SK-N-SH treated with all-trans-retinoic acid at 6 μM for 48 hours (cell line): ENCODE measurements around the gene ZNHIT2.

Experiments used
- ARNTL ChIP-seq: fragments of 450-650 bp; formaldehyde crosslinking; IDR thresholded peaks from 2 replicates; pipeline ENCODE4 v1.5.0; 2020; ENCODE audit warnings: low read depth, mild to moderate bottlenecking, moderate library complexity, borderline replicate concordance
- CSDC2 ChIP-seq: fragments of 250-450 bp; sonication (Bioruptor Pico); IDR thresholded peaks from 2 replicates; pipeline ENCODE4 v1.5.0; 2020; ENCODE audit warnings: mild to moderate bottlenecking, moderate library complexity
- ISL1 ChIP-seq: fragments of 250-450 bp; sonication (Bioruptor Pico); IDR thresholded peaks from 2 replicates; pipeline ENCODE4 v2.1.2; 2022; ENCODE audit warnings: mild to moderate bottlenecking, moderate library complexity
- SNAI2 ChIP-seq: fragments of 250-450 bp; sonication (Bioruptor Pico); IDR thresholded peaks from 2 replicates; pipeline ENCODE4 v1.5.0; 2020; ENCODE audit warnings: mild to moderate bottlenecking, moderate library complexity
- ZFP3 ChIP-seq: fragments of 250-450 bp; sonication (Bioruptor Pico); IDR thresholded peaks from 2 replicates; pipeline ENCODE4 v1.5.0; 2020; ENCODE audit warnings: mild to moderate bottlenecking, moderate library complexity
- ZFP30 ChIP-seq: fragments of 450-650 bp; formaldehyde crosslinking; IDR thresholded peaks from 2 replicates; pipeline ENCODE4 v1.5.0; 2022; ENCODE audit warnings: mild to moderate bottlenecking, moderate library complexity
- TF ChIP-seq, protein P1 (sequence below): fragments of 250-450 bp; sonication (Bioruptor Pico); IDR thresholded peaks from 2 replicates; pipeline ENCODE4 v1.8.0; 2021; ENCODE audit warnings: low read depth, mild to moderate bottlenecking, moderate library complexity, borderline replicate concordance

- TF ChIP-seq ISL1 (CRISPR knock-in tag) (no peak), CSDC2 (CRISPR knock-in tag) (no peak), SNAI2 (CRISPR knock-in tag) (no peak), ZFP30 (CRISPR knock-in tag) (no peak), ZFP3 (CRISPR knock-in tag) (no peak), ARNTL (no peak)
- TF ChIP-seq, protein P1, sequence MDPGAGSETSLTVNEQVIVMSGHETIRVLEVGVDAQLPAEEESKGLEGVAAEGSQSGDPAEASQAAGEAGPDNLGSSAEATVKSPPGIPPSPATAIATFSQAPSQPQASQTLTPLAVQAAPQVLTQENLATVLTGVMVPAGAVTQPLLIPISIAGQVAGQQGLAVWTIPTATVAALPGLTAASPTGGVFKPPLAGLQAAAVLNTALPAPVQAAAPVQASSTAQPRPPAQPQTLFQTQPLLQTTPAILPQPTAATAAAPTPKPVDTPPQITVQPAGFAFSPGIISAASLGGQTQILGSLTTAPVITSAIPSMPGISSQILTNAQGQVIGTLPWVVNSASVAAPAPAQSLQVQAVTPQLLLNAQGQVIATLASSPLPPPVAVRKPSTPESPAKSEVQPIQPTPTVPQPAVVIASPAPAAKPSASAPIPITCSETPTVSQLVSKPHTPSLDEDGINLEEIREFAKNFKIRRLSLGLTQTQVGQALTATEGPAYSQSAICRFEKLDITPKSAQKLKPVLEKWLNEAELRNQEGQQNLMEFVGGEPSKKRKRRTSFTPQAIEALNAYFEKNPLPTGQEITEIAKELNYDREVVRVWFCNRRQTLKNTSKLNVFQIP (CRISPR knock-in tag), result no peak
These were observed 33.9 kb upstream of the ZNHIT2 start for GRCh38 chr11:65151331-65151899.
